ENCODE measurements around the gene SLC39A9. TPM values are rescaled to one million over a fixed set of nuclear protein-coding genes. Genes with fewer than 3 reads are reported as not detected.

Gene SLC39A9
- total RNA-seq, 1 experiment from 2014 or later = 39.8 TPM

- H3K9ac ChIP-seq (ENCODE audit: extremely low read depth, insufficient read length, low read length) = no peak overlapping the region
- H2BK20ac ChIP-seq (ENCODE audit: low read depth, low read length, poor library complexity, severe bottlenecking) = no peak overlapping the region
- no peak for TF ChIP-seq CTCF (conservative IDR thresholded peaks at IDR 0.05)
- no peak overlapping the region for H2AFZ ChIP-seq (ENCODE audit: low read length)
- H3K4me1 ChIP-seq (ENCODE audit: insufficient read depth, low read length) = no peaks in the 10 kb centered on the region
- Mint-ChIP-seq H3K27me3 (ENCODE audit: low read depth) (peaks cover 57% of the 10 kb centered on the region), H3K9me3 (peaks cover 3 to 7% of the 10 kb centered on the region in 2 experiments; a peak in 3 of 5 replicates), H3K4me3 (no peak overlapping the region), H3K36me3 (ENCODE audit: insufficient read depth in 1 of 3, low read depth in 3 of 3) (peaks cover 0 to 9% (median 6%) of the 10 kb centered on the region in 3 experiments; a peak in 4 of 7 replicates), H3K4me1 (peaks cover 7 to 13% of the 10 kb centered on the region in 2 experiments; a peak in 3 of 4 replicates), H3K27ac (no peak overlapping the region)
- no peak overlapping the region for H4K8ac ChIP-seq (replicated peaks; ENCODE audit: insufficient read length, low read depth, low read length)
- no peaks in the 10 kb centered on the region for H3K9me3 ChIP-seq (ENCODE audit: control insufficient read depth, low read depth, low read length)
- no peak overlapping the region for H4K91ac ChIP-seq (ENCODE audit: insufficient read length, low read depth, low read length)
- no peaks in the 10 kb centered on the region for H3K79me2 ChIP-seq (ENCODE audit: insufficient read depth, low read length)
- H2BK15ac ChIP-seq (ENCODE audit: low read depth, low read length) = no peak overlapping the region
- H3K4me2 ChIP-seq (ENCODE audit: insufficient read depth, insufficient read length, low read length) = no peak overlapping the region
- no peak overlapping the region for H3T11ph ChIP-seq (ENCODE audit: low read length)
- H3K14ac ChIP-seq (ENCODE audit: insufficient read depth, low read length) = no peak overlapping the region
- no CpG with 5 or more reads among the region's 5 CpGs for WGBS (ENCODE audit: extremely low coverage, insufficient read length, low lambda C conversion rate)
- no peak overlapping the region for H2BK12ac ChIP-seq (ENCODE audit: insufficient read length, low read depth, low read length)
- no peak overlapping the region for H3K56ac ChIP-seq (ENCODE audit: insufficient read length, low read depth, low read length)
- H3K27ac ChIP-seq (ENCODE audit: insufficient read length, low read depth, low read length) = no peak overlapping the region
- DNase-seq = no peak
- H3K27me3 ChIP-seq (ENCODE audit: insufficient read depth, low read length) = peaks cover 24% of the 10 kb centered on the region; the same call in 1 of the 2 replicates
- no peak overlapping the region for H2BK5ac ChIP-seq (ENCODE audit: insufficient read length, low read length)
- no peak overlapping the region for H3K23ac ChIP-seq (ENCODE audit: insufficient read length, low read depth, low read length)
- no peaks in the 10 kb centered on the region for H3K79me1 ChIP-seq (ENCODE audit: insufficient read depth, low read depth, low read length, poor library complexity, severe bottlenecking)
- H3K23me2 ChIP-seq (ENCODE audit: insufficient read length, low read depth, low read length, poor library complexity, severe bottlenecking) = peaks cover 12% of the 10 kb centered on the region
- H2BK120ac ChIP-seq (ENCODE audit: low read depth, low read length, poor library complexity, severe bottlenecking) = no peak overlapping the region
- H4K20me1 ChIP-seq (ENCODE audit: control insufficient read depth, insufficient read depth, insufficient read length) = no peaks in the 10 kb centered on the region
- no peak overlapping the region for H3K18ac ChIP-seq (ENCODE audit: insufficient read length, low read depth, low read length)
- H3K4ac ChIP-seq (ENCODE audit: low read depth, low read length) = no peak overlapping the region
- no peak overlapping the region for H4K5ac ChIP-seq (ENCODE audit: insufficient read length, low read depth, low read length)
- no peak overlapping the region for H2AK5ac ChIP-seq (ENCODE audit: insufficient read length, low read length)
Measured at GRCh38 chr14:69480136-69480535, 81.6 kb downstream of the SLC39A9 start.
